Motor neuron (in vitro differentiated cells): Measurements from ENCODE around the gene ZNF407. TPM values are rescaled to one million over a fixed set of nuclear protein-coding genes. Genes with fewer than 3 reads are reported as not detected.

Source experiments
- total RNA-seq, 8 experiments: library from RNA; unstranded; fragments of 300-600 nt; gene quantifications; 2 replicates each; pipeline versions ENCODE4 v1.2.3 to v1.2.4, GENCODE V29; 2022

The ZNF407 gene
- total RNA-seq, 8 experiments from 2014 or later: 7.9 to 23.6 (median 11.6) TPM

Other genes starting within 250 kb of the ZNF407 start
- 1 to 10 TPM in 2 of 8 experiments, under 1 TPM in 5, not detected in 1; 0.09 to 4.3 (median 0.47) TPM for gene DIPK1C, start 140.6 kb upstream of the ZNF407 start, total RNA-seq
- gene CNDP2, start 101.5 kb upstream of the ZNF407 start, total RNA-seq: 100 to 1,000 TPM in 3 of 8 experiments, 10 to 100 TPM in 5; 42.5 to 222 (median 75.9) TPM
- gene CNDP1, start 63.4 kb upstream of the ZNF407 start, total RNA-seq: under 1 TPM in 7 of 8 experiments, not detected in 1; 0.08 to 0.57 (median 0.20) TPM